H1 (cell line): ENCODE measurements around the gene TATDN2. TPM values are rescaled to one million over a fixed set of nuclear protein-coding genes. Genes with fewer than 3 reads are reported as not detected.

Experiments
- polyA plus RNA-seq, 7 experiments: library from polyadenylated mRNA; depleted of rRNA in 3 of 7; stranded (reverse) in 5 of 7; unstranded in 2 of 7; fragments of >200 nt in 5 of 7; fragments of 200-250 nt in 2 of 7; gene quantifications; 1 replicate in 5 of 7; 2 replicates in 1 of 7; 4 replicates in 1 of 7; pipeline versions ENCODE4 v1.2.1 to v1.2.3, GENCODE V29; 2011 to 2013; ENCODE audit warnings: missing spikeins in 2 of 7, mixed read lengths in 2 of 7
- total RNA-seq: library from RNA; stranded (reverse); fragmentation: NEBNext Ultra II Directional; extraction: Animal tissue kit (Norgen Biotek cat#: 25700); gene quantifications from 2 replicates; pipeline ENCODE4 v1.2.1, GENCODE V29; 2021
- TF ChIP-seq, protein P1 (sequence below), 3 experiments: IDR thresholded peaks; 1 replicate in 2 of 3; 2 replicates in 1 of 3; pipeline versions ENCODE4 v1.5.1 to v1.6.1; 2011; ENCODE audit warnings: low read length in 3 of 3, mild to moderate bottlenecking in 3 of 3, inconsistent platforms in 2 of 3, low read depth in 1 of 3, moderate library complexity in 1 of 3; ENCODE audit not compliant: insufficient read depth in 1 of 3; ENCODE audit errors: control extremely low read depth in 1 of 3

Gene TATDN2
- total and polyA plus RNA-seq, 2 of the 8 experiments (the other 6 are each of a cell fraction or from before 2014, with no cell fraction given): 12.1 to 34.8 TPM

- TF ChIP-seq, protein P1, sequence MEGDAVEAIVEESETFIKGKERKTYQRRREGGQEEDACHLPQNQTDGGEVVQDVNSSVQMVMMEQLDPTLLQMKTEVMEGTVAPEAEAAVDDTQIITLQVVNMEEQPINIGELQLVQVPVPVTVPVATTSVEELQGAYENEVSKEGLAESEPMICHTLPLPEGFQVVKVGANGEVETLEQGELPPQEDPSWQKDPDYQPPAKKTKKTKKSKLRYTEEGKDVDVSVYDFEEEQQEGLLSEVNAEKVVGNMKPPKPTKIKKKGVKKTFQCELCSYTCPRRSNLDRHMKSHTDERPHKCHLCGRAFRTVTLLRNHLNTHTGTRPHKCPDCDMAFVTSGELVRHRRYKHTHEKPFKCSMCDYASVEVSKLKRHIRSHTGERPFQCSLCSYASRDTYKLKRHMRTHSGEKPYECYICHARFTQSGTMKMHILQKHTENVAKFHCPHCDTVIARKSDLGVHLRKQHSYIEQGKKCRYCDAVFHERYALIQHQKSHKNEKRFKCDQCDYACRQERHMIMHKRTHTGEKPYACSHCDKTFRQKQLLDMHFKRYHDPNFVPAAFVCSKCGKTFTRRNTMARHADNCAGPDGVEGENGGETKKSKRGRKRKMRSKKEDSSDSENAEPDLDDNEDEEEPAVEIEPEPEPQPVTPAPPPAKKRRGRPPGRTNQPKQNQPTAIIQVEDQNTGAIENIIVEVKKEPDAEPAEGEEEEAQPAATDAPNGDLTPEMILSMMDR (IDR thresholded peaks at IDR 0.05; ENCODE audit: control extremely low read depth in 1 of 3, insufficient read depth in 1 of 3, low read depth in 1 of 3, low read length in 3 of 3): no peak
Observed at GRCh38 chr3:10277115-10277625, 28.9 kb downstream of the TATDN2 start (continued).
